Smooth muscle cell of the umbilical artery (primary cell): ENCODE measurements around the gene RETNLB. TPM values are rescaled to one million over a fixed set of nuclear protein-coding genes. Genes with fewer than 3 reads are reported as not detected.

Experiments used
- total RNA-seq: library from RNA; depleted of rRNA; stranded (reverse); fragments of >200 nt; gene quantifications from 2 replicates; pipeline ENCODE4 v1.2.3, GENCODE V29; 2014

The RETNLB gene
- not detected in 2 replicates for total RNA-seq

GRCh38 chr3:108757404-108757982 is at the start of gene RETNLB:
Gene RETNLB, minus strand, starts transcription at chr3:108757410. Its CDS starts 225 bp downstream, at chr3:108757185.

Other genes with a start within 250 kb of the RETNLB start
- 1.2 and 8.1 TPM in 2 replicates for gene MYH15, start 246.8 kb downstream of the RETNLB start, total RNA-seq
- gene CIP2A, start 168.0 kb downstream of the RETNLB start, total RNA-seq, result 4.8 and 19.8 TPM in 2 replicates
- 14.2 and 16.6 TPM in 2 replicates for gene DZIP3, start 167.7 kb downstream of the RETNLB start, total RNA-seq
- not detected in 2 replicates for gene TRAT1, start 65.4 kb upstream of the RETNLB start, total RNA-seq
- gene GUCA1C, start 196.5 kb upstream of the RETNLB start, total RNA-seq, result not detected in 2 replicates